SH-SY5Y (cell line): Measurements from ENCODE around the gene CSRP1.

Experiments used
- GATA2 ChIP-seq: IDR thresholded peaks from 2 replicates; pipeline ENCODE4 v1.6.1; 2011; ENCODE audit warnings: mild to moderate bottlenecking, low read depth, low read length
- GATA3 ChIP-seq: IDR thresholded peaks from 2 replicates; pipeline ENCODE4 v1.6.1; 2011; ENCODE audit warnings: low read depth, mild to moderate bottlenecking, low read length, moderate library complexity

CSRP1 gene

GRCh38 chr1:201540846-201541735 is 34.2 kb upstream of the CSRP1 start:
- TF ChIP-seq GATA2 = no peak; the same call in 1 of the 2 replicates
- TF ChIP-seq GATA3 = no peak

GRCh38 chr1:201539561-201540431 is 32.9 kb upstream of the CSRP1 start:
- no peak for TF ChIP-seq GATA3
- TF ChIP-seq GATA2 = peak; percentile 82

- no peak for TF ChIP-seq GATA2
- TF ChIP-seq GATA3 = no peak
Observed at GRCh38 chr1:201538612-201539551, 32.0 kb upstream of the CSRP1 start, which contains the start of gene NAV1. TSS of gene NAV1 (plus strand) at chr1:201539127. CDS start at chr1:201622885, 83,758 bp downstream.

GRCh38 chr1:201537891-201538611 is 31.1 kb upstream of the CSRP1 start:
- TF ChIP-seq GATA2 (no peak), GATA3 (no peak)

- TF ChIP-seq GATA2 = no peak
- TF ChIP-seq GATA3 = no peak
Observed at GRCh38 chr1:201537467-201537866, 30.5 kb upstream of the CSRP1 start.

GRCh38 chr1:201537028-201537427 is 30.1 kb upstream of the CSRP1 start:
- TF ChIP-seq GATA2 (no peak), GATA3 (no peak)

GRCh38 chr1:201536558-201536957 is 29.6 kb upstream of the CSRP1 start:
- TF ChIP-seq GATA3 (no peak), GATA2 (no peak)

- TF ChIP-seq GATA2 = no peak
- no peak for TF ChIP-seq GATA3
Observed at GRCh38 chr1:201535919-201536245, 29.0 kb upstream of the CSRP1 start.

GRCh38 chr1:201535046-201535918 is 28.4 kb upstream of the CSRP1 start:
- TF ChIP-seq GATA2 = no peak
- no peak for TF ChIP-seq GATA3

- TF ChIP-seq GATA3 (no peak), GATA2 (no peak)
Observed at GRCh38 chr1:201533836-201534235, 26.9 kb upstream of the CSRP1 start.

GRCh38 chr1:201531551-201532425 is 24.9 kb upstream of the CSRP1 start:
- TF ChIP-seq GATA2 = no peak
